HCT116 (cell line): Measurements from ENCODE around the gene STPG1. TPM values are rescaled to one million over a fixed set of nuclear protein-coding genes. Genes with fewer than 3 reads are reported as not detected.

Source experiments
- ATAC-seq: fragments of 200-7000 bp; cut with Tn5 transposase; 2 replicates; pipeline ENCODE4 v1.9.1; 2020; ENCODE audit warnings: mild to moderate bottlenecking, moderate library complexity
- BruUV-seq: library from RNA; stranded (reverse); fragments of 400-500 nt; replicated peaks from 2 replicates; lab custom pipeline; 2021; lab: Mats Ljungman, UMichigan
- CTCF ChIA-PET: fragments of 300-600 bp; sonication (Branson Sonifier 250); formaldehyde crosslinking; loops from one replicate; lab custom pipeline; 2021; ENCODE audit warnings: antibody characterized with exemption; lab: Charles Lee
- POLR2A ChIA-PET: fragments of 300-600, 350-600 bp; sonication (Branson Sonifier 250); formaldehyde crosslinking; loops from one replicate; lab custom pipeline; 2021; ENCODE audit warnings: antibody characterized with exemption; lab: Charles Lee
- RAD21 ChIA-PET, 2 experiments: fragments of 300-600 bp; sonication (Branson Sonifier 250); formaldehyde crosslinking; loops; one replicate each; lab custom pipeline; 2023; ENCODE audit warnings: low total read pairs in 2 of 2; ENCODE audit not compliant: uncharacterized antibody in 2 of 2, unreplicated experiment in 2 of 2, low non-redundant PET in 1 of 2; lab: Charles Lee
- DNase-seq: peaks from one replicate; pipeline ENCODE4 v3.0.0-alpha.2; 2010; ENCODE audit warnings: low read depth, low spot score
- H2AFZ ChIP-seq: fragments of 200-600 bp; shearing (Covaris generic), sonication (generic); 2 replicates; pipeline ENCODE4 v1.6.1; 2017; ENCODE audit warnings: low read depth, mixed run types, mixed read lengths, antibody characterized with exemption, low read length; ENCODE audit not compliant: poor library complexity, severe bottlenecking
- H3K27ac ChIP-seq: 2 replicates; pipeline ENCODE4 v1.5.1; 2012; ENCODE audit warnings: low read depth, low read length
- H3K27me3 ChIP-seq: fragments of 200-600 bp; sonication (generic); 2 replicates; pipeline ENCODE4 v1.6.1; 2016; ENCODE audit warnings: mixed run types, low read length, mixed read lengths; ENCODE audit not compliant: insufficient read depth
- H3K36me3 ChIP-seq, 2 experiments: fragments of 200-500 bp in 1 of 2; fragments of 200-600 bp in 1 of 2; sonication (Bioruptor generic) in 1 of 2; sonication (generic) in 1 of 2; 2 replicates each; pipeline versions ENCODE4 v1.5.1 to v1.6.1; 2014 to 2016; ENCODE audit warnings: low read length in 2 of 2, inconsistent platforms in 1 of 2, mixed read lengths in 1 of 2, mixed run types in 1 of 2; ENCODE audit not compliant: insufficient read depth in 2 of 2, control insufficient read depth in 1 of 2
- H3K4me1 ChIP-seq, 2 experiments: fragments of 200-600 bp in 1 of 2; sonication (generic) in 1 of 2; 2 replicates each; pipeline versions ENCODE4 v1.5.1 to v1.6.1; 2012 to 2017; ENCODE audit warnings: low read length in 2 of 2, inconsistent platforms in 1 of 2, mild to moderate bottlenecking in 1 of 2, mixed read lengths in 1 of 2, mixed run types in 1 of 2, moderate library complexity in 1 of 2; ENCODE audit not compliant: insufficient read depth in 2 of 2, control insufficient read depth in 1 of 2
- H3K4me2 ChIP-seq: fragments of 200-600 bp; sonication (generic); 2 replicates; pipeline ENCODE4 v1.6.1; 2017; ENCODE audit warnings: mixed run types, low read length, mixed read lengths
- H3K4me3 ChIP-seq, 2 experiments: fragments of 200-600 bp in 1 of 2; sonication (generic) in 1 of 2; replicated peaks in 1 of 2; 2 replicates each; pipeline ENCODE4 v1.5.1; 2011 to 2016; ENCODE audit warnings: low read length in 2 of 2, control low read depth in 1 of 2, low read depth in 1 of 2, mild to moderate bottlenecking in 1 of 2, mixed read lengths in 1 of 2, mixed run types in 1 of 2
- H3K79me2 ChIP-seq: fragments of 200-600 bp; sonication (generic); 2 replicates; pipeline ENCODE4 v1.6.1; 2017; ENCODE audit warnings: mild to moderate bottlenecking, mixed run types, low read length, moderate library complexity, mixed read lengths; ENCODE audit not compliant: insufficient read depth
- H3K9ac ChIP-seq: fragments of 200-600 bp; sonication (generic); 2 replicates; pipeline ENCODE4 v1.6.1; 2016; ENCODE audit warnings: low read length, mixed read lengths
- H3K9me2 ChIP-seq: fragments of 200-600 bp; sonication (generic), shearing (Covaris generic); 2 replicates; pipeline ENCODE4 v1.6.1; 2017; ENCODE audit warnings: mixed run types, mild to moderate bottlenecking, moderate library complexity; ENCODE audit not compliant: insufficient read depth
- H3K9me3 ChIP-seq, 2 experiments: fragments of 200-500 bp in 1 of 2; fragments of 200-600 bp in 1 of 2; sonication (Bioruptor generic) in 1 of 2; sonication (generic) in 1 of 2; 2 replicates each; pipeline ENCODE4 v1.6.1; 2014 to 2017; ENCODE audit warnings: low read length in 2 of 2, mixed read lengths in 2 of 2, inconsistent platforms in 1 of 2, low read depth in 1 of 2, mild to moderate bottlenecking in 1 of 2, mixed run types in 1 of 2, moderate library complexity in 1 of 2; ENCODE audit not compliant: control insufficient read depth in 1 of 2, insufficient read depth in 1 of 2
- H4K20me1 ChIP-seq: fragments of 200-600 bp; sonication (generic), shearing (Covaris generic); 2 replicates; pipeline ENCODE4 v1.6.1; 2017; ENCODE audit warnings: mixed run types, mild to moderate bottlenecking, moderate library complexity; ENCODE audit not compliant: insufficient read depth
- CTCF ChIP-seq, 3 experiments: fragments of 200-600 bp in 1 of 3; sonication (generic) in 1 of 3; IDR thresholded peaks in 2 of 3; conservative IDR thresholded peaks in 1 of 3; 2 replicates each; pipeline ENCODE4 v1.5.1; 2012 to 2017; ENCODE audit warnings: low read depth in 2 of 3, low read length in 2 of 3, antibody characterized with exemption in 1 of 3, borderline replicate concordance in 1 of 3, control low read depth in 1 of 3, mild to moderate bottlenecking in 1 of 3, mixed read lengths in 1 of 3, mixed run types in 1 of 3, moderate library complexity in 1 of 3; ENCODE audit not compliant: insufficient read depth in 1 of 3
- EGR1 ChIP-seq: IDR thresholded peaks from 2 replicates; pipeline ENCODE4 v1.6.1; 2012; ENCODE audit warnings: low read depth
- RAD21 ChIP-seq: IDR thresholded peaks from 2 replicates; pipeline ENCODE4 v1.6.1; 2012; ENCODE audit warnings: low read depth, mild to moderate bottlenecking
- SP1 ChIP-seq: IDR thresholded peaks from 2 replicates; pipeline ENCODE4 v1.6.1; 2012; ENCODE audit warnings: low read depth
- intact Hi-C: fragments of 100-400 bp; cut with micrococcal nuclease; formaldehyde crosslinking; loops from 2 replicates; pipeline ENCODE4 v1.10.0; 2022
- total RNA-seq: library from RNA; stranded (reverse); gene quantifications from one replicate; pipeline ENCODE4 v1.2.1, GENCODE V29; 2021; ENCODE audit not compliant: unreplicated experiment
- TF ChIP-seq, protein P1 (sequence below): IDR thresholded peaks from 2 replicates; pipeline ENCODE4 v1.6.1; 2012

STPG1 gene
- total RNA-seq, 1 experiment from 2014 or later, result 13.4 TPM

DNA sequence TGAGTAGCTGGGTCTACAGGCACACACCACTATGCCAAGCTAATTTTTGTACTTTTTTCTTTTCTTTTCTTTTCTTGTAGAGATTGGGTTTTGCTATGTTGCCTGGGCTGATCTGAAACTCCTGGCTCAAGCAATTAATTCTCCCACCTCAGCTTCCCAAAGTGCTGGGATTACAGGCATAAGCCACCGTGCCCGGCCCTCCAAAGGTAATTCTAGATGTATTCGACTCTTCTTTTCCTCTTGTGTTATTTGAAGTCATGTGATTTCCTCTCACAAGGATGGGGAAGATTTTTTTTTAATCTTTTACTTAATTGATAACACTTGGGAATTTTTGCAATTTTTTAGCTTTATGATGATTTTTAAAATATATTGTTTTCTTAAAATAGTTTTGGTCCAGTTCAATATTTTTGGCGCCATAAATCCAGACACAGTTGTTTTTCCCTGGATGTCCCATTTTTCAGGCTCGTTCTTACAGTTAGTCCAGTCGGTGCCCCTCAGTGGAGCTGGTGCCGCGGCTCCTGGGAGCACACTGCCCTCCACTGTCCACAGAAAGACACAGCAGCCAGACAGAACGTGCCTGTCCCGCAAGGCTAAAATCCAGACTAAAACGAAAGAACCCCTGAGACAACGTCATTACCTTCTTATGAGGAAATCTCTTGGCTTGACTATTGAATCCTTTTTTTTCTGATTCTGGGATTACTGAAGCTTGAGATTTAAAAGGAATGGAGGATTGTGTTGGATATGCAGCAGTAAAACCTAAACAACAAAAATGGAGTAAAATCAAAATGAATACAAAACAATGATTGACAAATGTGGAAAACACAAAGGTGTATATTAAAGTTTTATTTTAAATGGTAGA, 22.4 kb downstream of the STPG1 start:
- H3K4me1 ChIP-seq, result peaks cover 8 to 35% of the 10 kb centered on the region in 2 experiments
- H3K79me2 ChIP-seq, result no peaks in the 10 kb centered on the region
- H4K20me1 ChIP-seq, result no peaks in the 10 kb centered on the region
- ChIA-PET CTCF (interaction anchor here (0.7 to 5.8 kb wide), 38 partner anchors 9 to 444 kb away, joined by 3 to 457 read pairs (median 5); partner anchors contain the start of genes GRHL3, IFNLR1, MYOM3 and NIPAL3), POLR2A (interaction anchor here (2.2 to 2.4 kb wide), 3 partner anchors 189 to 240 kb away, joined by 10 to 19 read pairs (median 12); no protein-coding TSS in a partner anchor), RAD21 (interaction anchor here (0.6 to 3.7 kb wide), 11 partner anchors 69 to 252 kb away, joined by 3 to 68 read pairs (median 4); no protein-coding TSS in a partner anchor)
- no TSS peak for BruUV-seq
- no peaks in the 10 kb centered on the region for H3K27me3 ChIP-seq
- peak; percentile 83 for ATAC-seq
- peak; percentile 91 to 98 (median 96) for TF ChIP-seq CTCF (IDR thresholded peaks at IDR 0.05 in 2 of 3, conservative IDR thresholded peaks at IDR 0.05 in 1 of 3; ENCODE audit: borderline replicate concordance in 1 of 3, insufficient read depth in 1 of 3, low read depth in 2 of 3, low read length in 2 of 3)
- no peak for TF ChIP-seq EGR1
- peak; percentile 99 for TF ChIP-seq RAD21
- TF ChIP-seq SP1, result no peak
- TF ChIP-seq, protein P1, sequence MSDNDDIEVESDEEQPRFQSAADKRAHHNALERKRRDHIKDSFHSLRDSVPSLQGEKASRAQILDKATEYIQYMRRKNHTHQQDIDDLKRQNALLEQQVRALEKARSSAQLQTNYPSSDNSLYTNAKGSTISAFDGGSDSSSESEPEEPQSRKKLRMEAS, result no peak; the same call in 1 of the 2 replicates
- 0 out of 2 replicates have a peak overlapping the region, but pooled peaks have one; percentile 13 for H3K9ac ChIP-seq
- peak; percentile 57 for DNase-seq
- intact Hi-C loops, result loop anchor here (1.0 to 10.0 kb wide), 7 partner anchors 69 to 619 kb away; no protein-coding TSS in a partner anchor
- H2AFZ ChIP-seq, result no peak overlapping the region
- peak overlapping the region in 1 of 2 experiments; percentile 6; a peak in 1 of 4 replicates for H3K4me3 ChIP-seq
- H3K36me3 ChIP-seq, result no peaks in the 10 kb centered on the region
- H3K9me2 ChIP-seq, result no peaks in the 10 kb centered on the region
- peak overlapping the region; percentile 56 for H3K4me2 ChIP-seq
- H3K27ac ChIP-seq, result no peak overlapping the region
- H3K9me3 ChIP-seq, result no peaks in the 10 kb centered on the region
